ENCODE data around the gene CHPF. TPM values are rescaled to one million over a fixed set of nuclear protein-coding genes. Genes with fewer than 3 reads are reported as not detected.

The CHPF gene
- total and polyA plus RNA-seq, 2 experiments from 2014 or later: 180 to 315 TPM

GRCh38 chr2:219551441-219552381, 8.1 kb upstream of the CHPF start:
- Histone ChIP-seq H3K27me3 (peaks cover 9% of the 10 kb centered on the region), H3K79me2 (no peaks in the 10 kb centered on the region), H3K4me2 (peak overlapping the region; percentile 100), H3K27ac (peak overlapping the region; percentile 68), H4K20me1 (ENCODE audit: insufficient read depth, poor library complexity, severe bottlenecking) (no peaks in the 10 kb centered on the region), H3K4me3 (peak overlapping the region; percentile 83), H3K9me2 (replicated peaks; ENCODE audit: insufficient read depth) (no peaks in the 10 kb centered on the region), H3K4me1 (ENCODE audit: insufficient read depth) (peaks cover 7% of the 10 kb centered on the region), H3K36me3 (replicated peaks; ENCODE audit: insufficient read depth, low read depth) (no peaks in the 10 kb centered on the region), H3K9me3 (ENCODE audit: low read depth) (no peaks in the 10 kb centered on the region), H2AFZ (peak overlapping the region; percentile 83)
- TF ChIP-seq EZH2 (IDR thresholded peaks at IDR 0.05; ENCODE audit: borderline replicate concordance) (no peak), EZH2phosphoT487 (IDR thresholded peaks at IDR 0.05; ENCODE audit: low read depth, severe bottlenecking, unreplicated experiment) (no peak), CTCF (IDR thresholded peaks at IDR 0.05; ENCODE audit: poor library complexity) (no peak)
- WGBS (ENCODE audit: low lambda C conversion rate, missing lambda C conversion rate): 5% methylated on average over 48 of the region's 54 CpGs
- peak; percentile 66 for DNase-seq (ENCODE audit: low spot score)

- Histone ChIP-seq H3K79me2 (no peaks in the 10 kb centered on the region), H3K9me3 (ENCODE audit: low read depth) (no peaks in the 10 kb centered on the region), H3K4me3 (no peak overlapping the region), H2AFZ (no peak overlapping the region), H3K9me2 (replicated peaks; ENCODE audit: insufficient read depth) (no peaks in the 10 kb centered on the region), H3K27ac (no peak overlapping the region), H3K4me1 (ENCODE audit: insufficient read depth) (peaks cover 7% of the 10 kb centered on the region), H4K20me1 (ENCODE audit: insufficient read depth, poor library complexity, severe bottlenecking) (no peaks in the 10 kb centered on the region), H3K36me3 (replicated peaks; ENCODE audit: insufficient read depth, low read depth) (no peaks in the 10 kb centered on the region), H3K27me3 (peaks cover 9% of the 10 kb centered on the region), H3K4me2 (no peak overlapping the region)
- DNase-seq (ENCODE audit: low spot score): no peak
- TF ChIP-seq EZH2 (IDR thresholded peaks at IDR 0.05; ENCODE audit: borderline replicate concordance): no peak
- no peak for TF ChIP-seq EZH2phosphoT487 (IDR thresholded peaks at IDR 0.05; ENCODE audit: low read depth, severe bottlenecking, unreplicated experiment)
- TF ChIP-seq CTCF (IDR thresholded peaks at IDR 0.05; ENCODE audit: poor library complexity): no peak
- 90% methylated on average over 9 of the region's 9 CpGs for WGBS (ENCODE audit: low lambda C conversion rate, missing lambda C conversion rate)
Observed at GRCh38 chr2:219549619-219550018, 6.0 kb upstream of the CHPF start.

GRCh38 chr2:219548990-219549389, 5.4 kb upstream of the CHPF start:
- WGBS (ENCODE audit: low lambda C conversion rate, missing lambda C conversion rate): 98% methylated on average over 18 of the region's 18 CpGs
- no peak for DNase-seq (ENCODE audit: low spot score)
- no peak for TF ChIP-seq EZH2 (IDR thresholded peaks at IDR 0.05; ENCODE audit: borderline replicate concordance)
- no peak for TF ChIP-seq EZH2phosphoT487 (IDR thresholded peaks at IDR 0.05; ENCODE audit: low read depth, severe bottlenecking, unreplicated experiment)
- no peak for TF ChIP-seq CTCF (IDR thresholded peaks at IDR 0.05; ENCODE audit: poor library complexity)
- H3K4me3 ChIP-seq: no peak overlapping the region
- H3K36me3 ChIP-seq (replicated peaks; ENCODE audit: insufficient read depth, low read depth): no peaks in the 10 kb centered on the region
- no peaks in the 10 kb centered on the region for H3K9me2 ChIP-seq (replicated peaks; ENCODE audit: insufficient read depth)
- no peaks in the 10 kb centered on the region for H3K9me3 ChIP-seq (ENCODE audit: low read depth)
- H3K79me2 ChIP-seq: no peaks in the 10 kb centered on the region
- H3K27ac ChIP-seq: no peak overlapping the region
- H3K4me1 ChIP-seq (ENCODE audit: insufficient read depth): peaks cover 11% of the 10 kb centered on the region
- H4K20me1 ChIP-seq (ENCODE audit: insufficient read depth, poor library complexity, severe bottlenecking): no peaks in the 10 kb centered on the region
- peaks cover 9% of the 10 kb centered on the region for H3K27me3 ChIP-seq
- H3K4me2 ChIP-seq: no peak overlapping the region
- no peak overlapping the region for H2AFZ ChIP-seq

All from hepatocyte (in vitro differentiated cells).